ENCODE results near the gene SERF2.
"Not testable (repeated sequence)": the region's sequence is repeated elsewhere in the genome, so short reads cannot be mapped to it uniquely, and the experiment has no call there.

DNA sequence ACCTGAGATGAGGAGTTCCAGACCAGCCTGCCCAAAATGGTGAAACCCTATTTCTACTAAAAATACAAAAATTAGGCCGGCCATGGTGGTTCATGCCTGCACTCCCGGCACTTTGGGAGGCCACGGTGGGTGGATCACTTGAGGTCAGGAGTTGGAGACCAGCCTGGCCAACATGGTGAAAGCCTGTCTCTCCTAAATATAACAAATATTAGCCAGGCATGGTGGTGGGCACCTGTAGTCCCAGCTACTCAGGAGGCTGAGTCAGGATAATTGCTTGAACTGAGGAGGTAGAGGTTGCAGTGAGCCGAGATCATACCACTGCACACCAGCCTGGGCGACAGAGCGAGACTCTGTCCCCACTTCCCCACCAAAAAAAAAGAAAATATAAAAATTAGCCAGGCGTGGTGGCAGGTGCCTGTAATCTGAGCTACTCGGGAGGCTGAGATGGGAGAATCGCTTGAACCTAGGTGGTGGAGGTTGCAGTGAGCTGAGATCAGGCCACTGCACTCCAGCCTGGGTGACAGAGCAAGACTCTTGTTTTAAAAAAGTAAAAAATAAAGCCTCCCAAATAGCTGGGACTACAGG is 38.7 kb downstream of the SERF2 start:
- TF ChIP-seq, protein P1, sequence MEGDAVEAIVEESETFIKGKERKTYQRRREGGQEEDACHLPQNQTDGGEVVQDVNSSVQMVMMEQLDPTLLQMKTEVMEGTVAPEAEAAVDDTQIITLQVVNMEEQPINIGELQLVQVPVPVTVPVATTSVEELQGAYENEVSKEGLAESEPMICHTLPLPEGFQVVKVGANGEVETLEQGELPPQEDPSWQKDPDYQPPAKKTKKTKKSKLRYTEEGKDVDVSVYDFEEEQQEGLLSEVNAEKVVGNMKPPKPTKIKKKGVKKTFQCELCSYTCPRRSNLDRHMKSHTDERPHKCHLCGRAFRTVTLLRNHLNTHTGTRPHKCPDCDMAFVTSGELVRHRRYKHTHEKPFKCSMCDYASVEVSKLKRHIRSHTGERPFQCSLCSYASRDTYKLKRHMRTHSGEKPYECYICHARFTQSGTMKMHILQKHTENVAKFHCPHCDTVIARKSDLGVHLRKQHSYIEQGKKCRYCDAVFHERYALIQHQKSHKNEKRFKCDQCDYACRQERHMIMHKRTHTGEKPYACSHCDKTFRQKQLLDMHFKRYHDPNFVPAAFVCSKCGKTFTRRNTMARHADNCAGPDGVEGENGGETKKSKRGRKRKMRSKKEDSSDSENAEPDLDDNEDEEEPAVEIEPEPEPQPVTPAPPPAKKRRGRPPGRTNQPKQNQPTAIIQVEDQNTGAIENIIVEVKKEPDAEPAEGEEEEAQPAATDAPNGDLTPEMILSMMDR (conservative IDR thresholded peaks at IDR 0.05 in 1 of 2, IDR thresholded peaks at IDR 0.05 in 1 of 2; ENCODE audit: extremely low read depth in 1 of 2, insufficient read depth in 1 of 2, low read depth in 1 of 2, low read length in 2 of 2): not testable (repeated sequence)
- TF ChIP-seq EZH2 (IDR thresholded peaks at IDR 0.05; ENCODE audit: borderline replicate concordance, low read length): not testable (repeated sequence)
